CD14-positive monocyte (primary cell): Measurements from ENCODE around the gene SKIC2. TPM values are rescaled to one million over a fixed set of nuclear protein-coding genes. Genes with fewer than 3 reads are reported as not detected.

Experiments
- DNase-seq, 3 donors: peaks; one replicate each; pipeline ENCODE4 v3.0.0-alpha.2; 2011 to 2022
- H2AFZ ChIP-seq: 2 replicates; pipeline ENCODE4 v1.6.0; 2012; ENCODE audit warnings: mild to moderate bottlenecking, low read depth, low read length, inconsistent platforms; ENCODE audit not compliant: insufficient read depth, poor library complexity, severe bottlenecking
- H3K27ac ChIP-seq, 2 donors: 1 replicate in 1 of 2; 2 replicates in 1 of 2; pipeline ENCODE4 v1.5.1; 2012 to 2013; ENCODE audit warnings: low read length in 2 of 2, control low read depth in 1 of 2, inconsistent platforms in 1 of 2, low read depth in 1 of 2, mild to moderate bottlenecking in 1 of 2
- H3K27me3 ChIP-seq, 2 donors: one replicate each; pipeline versions ENCODE4 v1.6.0 to v1.6.1; 2011 to 2013; ENCODE audit warnings: low read length in 2 of 2; ENCODE audit not compliant: control insufficient read depth in 2 of 2, insufficient read depth in 2 of 2
- H3K36me3 ChIP-seq, 2 donors: replicated peaks in 1 of 2; 1 replicate in 1 of 2; 2 replicates in 1 of 2; pipeline versions ENCODE4 v1.5.1 to v1.6.1; 2012 to 2013; ENCODE audit warnings: low read length in 2 of 2, control low read depth in 1 of 2, inconsistent platforms in 1 of 2, mild to moderate bottlenecking in 1 of 2; ENCODE audit not compliant: insufficient read depth in 2 of 2, control insufficient read depth in 1 of 2
- H3K4me1 ChIP-seq, 2 donors: 1 replicate in 1 of 2; 2 replicates in 1 of 2; pipeline versions ENCODE4 v1.5.1 to v1.6.1; 2012 to 2013; ENCODE audit warnings: low read length in 2 of 2, control low read depth in 1 of 2, inconsistent platforms in 1 of 2, mild to moderate bottlenecking in 1 of 2, moderate library complexity in 1 of 2; ENCODE audit not compliant: insufficient read depth in 2 of 2, control insufficient read depth in 1 of 2
- H3K4me2 ChIP-seq: replicated peaks from 2 replicates; pipeline ENCODE3; 2012; ENCODE audit warnings: low read length, moderate library complexity, mild to moderate bottlenecking; ENCODE audit not compliant: poor library complexity, severe bottlenecking; ENCODE audit errors: extremely low read depth
- H3K4me3 ChIP-seq, 3 experiments: fragments of 200-600 bp in 1 of 3; sonication (generic) in 1 of 3; replicated peaks in 1 of 3; 1 replicate in 2 of 3; 2 replicates in 1 of 3; pipeline ENCODE4 v1.5.1; 2011 to 2013; ENCODE audit warnings: low read length in 3 of 3, mild to moderate bottlenecking in 3 of 3, control low read depth in 2 of 3, low read depth in 2 of 3, inconsistent platforms in 1 of 3, moderate library complexity in 1 of 3
- H3K79me2 ChIP-seq: 2 replicates; pipeline ENCODE4 v1.6.0; 2012; ENCODE audit warnings: mild to moderate bottlenecking, control low read depth, inconsistent platforms, low read length, moderate library complexity; ENCODE audit not compliant: insufficient read depth
- H3K9ac ChIP-seq: 2 replicates; pipeline ENCODE4 v1.6.0; 2017; ENCODE audit warnings: low read length, mild to moderate bottlenecking; ENCODE audit not compliant: insufficient read depth, poor library complexity, severe bottlenecking
- H3K9me3 ChIP-seq, 2 donors: replicated peaks in 1 of 2; 1 replicate in 1 of 2; 2 replicates in 1 of 2; pipeline versions ENCODE4 v1.5.1 to v1.6.1; 2012 to 2013; ENCODE audit warnings: low read length in 2 of 2, control low read depth in 1 of 2; ENCODE audit not compliant: control insufficient read depth in 1 of 2, insufficient read depth in 1 of 2
- H4K20me1 ChIP-seq: 2 replicates; pipeline ENCODE4 v1.6.0; 2012; ENCODE audit warnings: mild to moderate bottlenecking, low read length, control low read depth, moderate library complexity; ENCODE audit not compliant: insufficient read depth
- H3K27ac Mint-ChIP-seq, 7 donors: one replicate each; pipeline ENCODE4 v1.8.0; 2020; ENCODE audit warnings: mild to moderate bottlenecking in 7 of 7, mixed read lengths in 7 of 7, moderate library complexity in 6 of 7, inconsistent platforms in 2 of 7
- H3K27me3 Mint-ChIP-seq, 3 donors: one replicate each; pipeline ENCODE4 v1.8.0; 2021 to 2022; ENCODE audit warnings: low read depth in 3 of 3, mild to moderate bottlenecking in 3 of 3, mixed read lengths in 3 of 3, moderate library complexity in 3 of 3, inconsistent platforms in 1 of 3
- H3K36me3 Mint-ChIP-seq, 2 donors: one replicate each; pipeline ENCODE4 v1.8.0; 2020; ENCODE audit warnings: mixed read lengths in 2 of 2, inconsistent platforms in 1 of 2, mild to moderate bottlenecking in 1 of 2
- H3K4me1 Mint-ChIP-seq: one replicate; pipeline ENCODE4 v1.8.0; 2020; ENCODE audit warnings: mild to moderate bottlenecking, mixed read lengths
- H3K4me3 Mint-ChIP-seq, 2 donors: one replicate each; pipeline ENCODE4 v1.8.0; 2020; ENCODE audit warnings: mild to moderate bottlenecking in 2 of 2, mixed read lengths in 2 of 2, moderate library complexity in 1 of 2
- H3K9me3 Mint-ChIP-seq, 7 donors: one replicate each; pipeline ENCODE4 v1.8.0; 2020 to 2022; ENCODE audit warnings: mixed read lengths in 7 of 7, mild to moderate bottlenecking in 6 of 7, moderate library complexity in 6 of 7, inconsistent platforms in 2 of 7
- WGBS: methylation state at CpG from one replicate; pipeline ENCODE4 v1.1.5; 2013; ENCODE audit warnings: missing lambda C conversion rate; ENCODE audit not compliant: insufficient coverage; 5-methylcytosine and 5-hydroxymethylcytosine counted together
- intact Hi-C, 2 donors: fragments of 100-400 bp; cut with micrococcal nuclease; formaldehyde crosslinking; loops; one replicate each; pipeline versions ENCODE4 v1.15.0 to v1.15.1; 2023
- polyA plus RNA-seq, 3 donors: library from polyadenylated mRNA; depleted of rRNA in 1 of 3; unstranded in 2 of 3; stranded (reverse) in 1 of 3; fragments of 300-500 nt in 2 of 3; fragments of >200 nt in 1 of 3; fragmentation: Illumina TruSeq in 2 of 3; gene quantifications; 1 replicate in 2 of 3; 2 replicates in 1 of 3; pipeline ENCODE4 v1.2.3, GENCODE V29; 2012 to 2021
- TF ChIP-seq, protein P1 (sequence below): fragments of 200-600 bp; IDR thresholded peaks from one replicate; pipeline ENCODE4 v1.8.0; 2022; ENCODE audit warnings: antibody characterized with exemption, mild to moderate bottlenecking

SKIC2 gene
- polyA plus RNA-seq, 3 donors = 13.2 to 72.1 (median 13.2) TPM

DNA sequence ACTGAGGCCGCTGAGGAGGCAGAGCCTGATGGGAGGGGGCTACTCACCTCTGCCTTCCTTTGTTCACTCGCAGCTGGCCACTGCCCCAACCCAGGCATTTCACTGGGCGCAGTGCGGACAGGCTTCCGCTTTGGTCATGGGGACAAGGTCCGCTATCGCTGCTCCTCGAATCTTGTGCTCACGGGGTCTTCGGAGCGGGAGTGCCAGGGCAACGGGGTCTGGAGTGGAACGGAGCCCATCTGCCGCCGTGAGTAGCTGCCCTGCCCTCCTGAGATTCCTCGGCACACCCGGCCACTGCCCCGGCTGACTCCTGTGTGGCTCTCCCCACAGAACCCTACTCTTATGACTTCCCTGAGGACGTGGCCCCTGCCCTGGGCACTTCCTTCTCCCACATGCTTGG, 25.4 kb upstream of the SKIC2 start:
- Mint-ChIP-seq H3K9me3 (peaks cover 0 to 1% (median 0%) of the 10 kb centered on the region in 7 donors), H3K27ac (no peak overlapping the region), H3K36me3 (no peaks in the 10 kb centered on the region), H3K4me1 (peaks cover 10% of the 10 kb centered on the region), H3K27me3 (peaks cover 0 to 6% (median 3%) of the 10 kb centered on the region in 3 donors), H3K4me3 (no peak overlapping the region)
- DNase-seq = no peak
- intact Hi-C loops = no loop called here
- WGBS = 94% methylated on average over 18 of the region's 19 CpGs
- H3K27ac ChIP-seq = no peak overlapping the region
- no peaks in the 10 kb centered on the region for H4K20me1 ChIP-seq
- H3K4me3 ChIP-seq = no peak overlapping the region
- no peak overlapping the region for H3K9ac ChIP-seq
- TF ChIP-seq, protein P1, sequence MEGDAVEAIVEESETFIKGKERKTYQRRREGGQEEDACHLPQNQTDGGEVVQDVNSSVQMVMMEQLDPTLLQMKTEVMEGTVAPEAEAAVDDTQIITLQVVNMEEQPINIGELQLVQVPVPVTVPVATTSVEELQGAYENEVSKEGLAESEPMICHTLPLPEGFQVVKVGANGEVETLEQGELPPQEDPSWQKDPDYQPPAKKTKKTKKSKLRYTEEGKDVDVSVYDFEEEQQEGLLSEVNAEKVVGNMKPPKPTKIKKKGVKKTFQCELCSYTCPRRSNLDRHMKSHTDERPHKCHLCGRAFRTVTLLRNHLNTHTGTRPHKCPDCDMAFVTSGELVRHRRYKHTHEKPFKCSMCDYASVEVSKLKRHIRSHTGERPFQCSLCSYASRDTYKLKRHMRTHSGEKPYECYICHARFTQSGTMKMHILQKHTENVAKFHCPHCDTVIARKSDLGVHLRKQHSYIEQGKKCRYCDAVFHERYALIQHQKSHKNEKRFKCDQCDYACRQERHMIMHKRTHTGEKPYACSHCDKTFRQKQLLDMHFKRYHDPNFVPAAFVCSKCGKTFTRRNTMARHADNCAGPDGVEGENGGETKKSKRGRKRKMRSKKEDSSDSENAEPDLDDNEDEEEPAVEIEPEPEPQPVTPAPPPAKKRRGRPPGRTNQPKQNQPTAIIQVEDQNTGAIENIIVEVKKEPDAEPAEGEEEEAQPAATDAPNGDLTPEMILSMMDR = no peak
- H3K4me2 ChIP-seq = no peak overlapping the region
- no peaks in the 10 kb centered on the region for H3K27me3 ChIP-seq
- peaks cover 4 to 16% of the 10 kb centered on the region in 2 donors for H3K4me1 ChIP-seq
- H2AFZ ChIP-seq = no peak overlapping the region
- H3K36me3 ChIP-seq = no peaks in the 10 kb centered on the region
- no peaks in the 10 kb centered on the region for H3K79me2 ChIP-seq
- no peaks in the 10 kb centered on the region for H3K9me3 ChIP-seq

DNA sequence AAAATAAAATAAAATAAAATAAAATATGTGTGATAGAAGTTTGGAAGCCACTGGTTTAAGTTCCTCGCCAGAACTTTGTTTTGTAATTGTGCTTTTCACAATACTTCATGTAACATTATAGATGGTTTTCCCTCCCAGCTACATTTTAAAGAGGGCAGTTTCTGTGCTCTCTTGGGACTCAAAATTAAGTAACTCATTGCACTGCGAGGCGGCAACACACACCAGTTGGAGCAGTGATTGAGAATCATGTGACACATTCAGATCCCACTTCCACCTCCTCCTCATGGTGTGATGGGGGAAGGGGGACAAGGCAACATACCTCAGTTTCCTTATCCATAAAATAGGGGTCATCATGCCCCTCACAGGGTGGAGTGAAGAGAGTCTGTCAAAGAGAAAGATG, 24.0 kb upstream of the SKIC2 start:
- no peak for DNase-seq
- intact Hi-C loops = no loop called here
- H3K79me2 ChIP-seq = no peaks in the 10 kb centered on the region
- no peaks in the 10 kb centered on the region for H3K36me3 ChIP-seq
- no peak overlapping the region for H3K4me2 ChIP-seq
- H4K20me1 ChIP-seq = no peaks in the 10 kb centered on the region
- H3K4me3 Mint-ChIP-seq = no peak overlapping the region
- peaks cover 0 to 1% of the 10 kb centered on the region in 2 donors for H3K4me1 ChIP-seq
- no peaks in the 10 kb centered on the region for H3K9me3 ChIP-seq
- H3K27ac Mint-ChIP-seq = no peak overlapping the region
- H3K4me3 ChIP-seq = no peak overlapping the region
- TF ChIP-seq, protein P1 = no peak
- no peaks in the 10 kb centered on the region for H3K27me3 ChIP-seq
- H3K27ac ChIP-seq = no peak overlapping the region
- peaks cover 0 to 1% (median 0%) of the 10 kb centered on the region in 7 donors for H3K9me3 Mint-ChIP-seq
- peaks cover 2% of the 10 kb centered on the region for H3K4me1 Mint-ChIP-seq
- no peak overlapping the region for H3K9ac ChIP-seq
- WGBS = no CpG with 5 or more reads among the region's 3 CpGs
- H3K27me3 Mint-ChIP-seq = peaks cover 3 to 9% (median 4%) of the 10 kb centered on the region in 3 donors
- H2AFZ ChIP-seq = no peak overlapping the region
- H3K36me3 Mint-ChIP-seq = no peaks in the 10 kb centered on the region
